Endothelial cell of umbilical vein (primary cell): ENCODE results near the gene TRAIP. TPM values are rescaled to one million over a fixed set of nuclear protein-coding genes. Genes with fewer than 3 reads are reported as not detected.

ENCODE experiments used
- BruUV-seq: library from RNA; stranded (reverse); fragments of 400-500 nt; replicated peaks from 2 replicates; lab custom pipeline; 2021; lab: Mats Ljungman, UMichigan
- CTCF ChIA-PET: fragments of 300-600, 350-600 bp; sonication (Branson Sonifier 250); formaldehyde crosslinking; loops from one replicate; lab custom pipeline; 2021; ENCODE audit warnings: antibody characterized with exemption, inconsistent platforms; lab: Charles Lee
- POLR2A ChIA-PET: fragments of 300-600, 350-600 bp; sonication (Branson Sonifier 250); formaldehyde crosslinking; loops from one replicate; lab custom pipeline; 2021; ENCODE audit warnings: antibody characterized with exemption, inconsistent platforms; lab: Charles Lee
- DNase-seq: peaks from one replicate; pipeline ENCODE4 v3.0.0-alpha.2; 2011; ENCODE audit warnings: low read depth, low spot score
- FAIRE-seq: peaks from 2 replicates; lab custom pipeline; 2011; peaks lifted over from hg19 to GRCh38; lab: Jason Lieb, UNC
- H2AFZ ChIP-seq: 2 replicates; pipeline ENCODE4 v1.6.0; 2012; ENCODE audit warnings: low read depth, low read length, control low read depth, inconsistent platforms
- H3K27ac ChIP-seq: 2 replicates; pipeline ENCODE4 v1.5.1; 2011; ENCODE audit warnings: low read depth, mild to moderate bottlenecking, control low read depth, low read length, moderate library complexity; ENCODE audit not compliant: insufficient read depth
- H3K27me3 ChIP-seq, 2 experiments: 2 replicates each; pipeline versions ENCODE4 v1.6.0 to v1.6.1; 2011; ENCODE audit warnings: low read length in 2 of 2, mixed read lengths in 1 of 2; ENCODE audit not compliant: control insufficient read depth in 2 of 2, insufficient read depth in 2 of 2
- H3K36me3 ChIP-seq, 2 experiments: 2 replicates in 1 of 2; 3 replicates in 1 of 2; pipeline ENCODE4 v1.5.1; 2011; ENCODE audit warnings: low read length in 2 of 2, mild to moderate bottlenecking in 1 of 2, moderate library complexity in 1 of 2; ENCODE audit not compliant: control insufficient read depth in 2 of 2, insufficient read depth in 2 of 2; ENCODE audit errors: extremely low read depth in 1 of 2
- H3K4me1 ChIP-seq: 3 replicates; pipeline ENCODE4 v1.5.1; 2011; ENCODE audit warnings: mild to moderate bottlenecking, low read length; ENCODE audit not compliant: control insufficient read depth, insufficient read depth; ENCODE audit errors: extremely low read depth
- H3K4me2 ChIP-seq: 2 replicates; pipeline ENCODE4 v1.6.1; 2011; ENCODE audit warnings: low read length, control low read depth, mixed read lengths; ENCODE audit not compliant: insufficient read depth
- H3K4me3 ChIP-seq, 3 experiments: fragments of 200-600 bp in 1 of 3; sonication (generic), shearing (Covaris generic) in 1 of 3; replicated peaks in 1 of 3; 2 replicates each; pipeline ENCODE4 v1.5.1; 2011 to 2016; ENCODE audit warnings: control low read depth in 3 of 3, low read length in 3 of 3, mild to moderate bottlenecking in 2 of 3, inconsistent platforms in 1 of 3, low read depth in 1 of 3, moderate library complexity in 1 of 3; ENCODE audit not compliant: insufficient read depth in 1 of 3
- H3K79me2 ChIP-seq: 2 replicates; pipeline ENCODE4 v1.6.0; 2012; ENCODE audit warnings: low read length, inconsistent platforms; ENCODE audit not compliant: control insufficient read depth, insufficient read depth
- H3K9ac ChIP-seq: replicated peaks from 2 replicates; pipeline ENCODE3; 2011; ENCODE audit warnings: low read length, control low read depth; ENCODE audit not compliant: insufficient read depth; ENCODE audit errors: extremely low read depth
- H3K9me1 ChIP-seq: replicated peaks from 3 replicates; pipeline ENCODE4 v1.6.0; 2011; ENCODE audit warnings: mild to moderate bottlenecking, low read length; ENCODE audit not compliant: control insufficient read depth, insufficient read depth; ENCODE audit errors: extremely low read depth
- H3K9me3 ChIP-seq: replicated peaks from 2 replicates; pipeline ENCODE4 v1.5.1; 2012; ENCODE audit warnings: low read length, inconsistent platforms; ENCODE audit not compliant: control insufficient read depth, insufficient read depth
- H4K20me1 ChIP-seq: replicated peaks from 2 replicates; pipeline ENCODE3; 2011; ENCODE audit warnings: mild to moderate bottlenecking, low read length; ENCODE audit not compliant: control insufficient read depth, insufficient read depth; ENCODE audit errors: extremely low read depth
- CTCF ChIP-seq, 2 donors: IDR thresholded peaks; 1 replicate in 1 of 2; 2 replicates in 1 of 2; pipeline ENCODE4 v1.5.1; 2011; ENCODE audit warnings: low read length in 2 of 2, mild to moderate bottlenecking in 2 of 2, moderate library complexity in 2 of 2, control low read depth in 1 of 2, inconsistent platforms in 1 of 2, low read depth in 1 of 2; ENCODE audit not compliant: insufficient read depth in 1 of 2; ENCODE audit errors: extremely low read depth in 1 of 2
- FOS ChIP-seq: IDR thresholded peaks from 2 replicates; pipeline ENCODE4 v1.6.1; 2011; ENCODE audit warnings: mild to moderate bottlenecking, low read length, moderate library complexity, borderline replicate concordance; ENCODE audit not compliant: insufficient read depth
- JUN ChIP-seq: IDR thresholded peaks from 2 replicates; pipeline ENCODE4 v1.6.1; 2011; ENCODE audit warnings: borderline replicate concordance, low read depth; ENCODE audit not compliant: insufficient read length, insufficient read depth
- MAX ChIP-seq: IDR thresholded peaks from 2 replicates; pipeline ENCODE4 v1.6.1; 2011; ENCODE audit not compliant: insufficient read depth, insufficient read length
- MYC ChIP-seq: IDR thresholded peaks from one replicate; pipeline ENCODE4 v1.6.1; 2011; ENCODE audit warnings: mild to moderate bottlenecking, low read depth, low read length
- POLR2AphosphoS5 ChIP-seq: IDR thresholded peaks from 2 replicates; pipeline ENCODE4 v1.6.1; 2012; ENCODE audit warnings: low read depth, mild to moderate bottlenecking, control low read depth, low read length, moderate library complexity; ENCODE audit not compliant: insufficient read depth
- dilution Hi-C: fragments of 300-500 bp; cut with MboI; formaldehyde crosslinking; loops from one replicate; pipeline ENCODE4 v1.15.0; 2019; ENCODE audit warnings: low sequenced_read_pairs; ENCODE audit not compliant: extremely low pct_ligation_motif_present
- intact Hi-C: fragments of 100-400 bp; cut with micrococcal nuclease; formaldehyde crosslinking; loops from one replicate; pipeline ENCODE4 v1.10.0; 2022
- polyA plus RNA-seq, 4 experiments: library from polyadenylated mRNA; depleted of rRNA in 3 of 4; stranded (reverse) in 3 of 4; unstranded in 1 of 4; fragments of >200 nt; gene quantifications; 2 replicates each; pipeline versions ENCODE4 v1.2.1 to v1.2.3, GENCODE V29; 2011 to 2012; ENCODE audit warnings: missing spikeins in 1 of 4
- total RNA-seq: library from RNA; stranded (reverse); gene quantifications from 2 replicates; pipeline ENCODE4 v1.2.3, GENCODE V29; 2021

Gene TRAIP
- total and polyA plus RNA-seq, 2 donors (not counting 3 experiments of a cell fraction or from before 2014, with no cell fraction given) = 9.5 to 13.4 TPM

GRCh38 chr3:49799761-49800160 lies 56.6 kb downstream of the TRAIP start, which contains the start of gene CDHR4:
Gene CDHR4 (minus strand): TSS chr3:49799873. CDS start chr3:49799812, 61 bp downstream.
- ChIA-PET POLR2A (no interaction called here), CTCF (interaction anchor here (0.9 to 12.4 kb wide), 5 partner anchors 13 to 103 kb away, joined by 3 to 545 read pairs (median 3); partner anchors contain the start of genes IP6K1 and UBA7)
- Histone ChIP-seq H3K9ac (no peak within 1 kb of the TSS), H3K9me3 (no peaks in the 10 kb centered on the region), H2AFZ (no peak within 1 kb of the TSS), H4K20me1 (no peaks in the 10 kb centered on the region), H3K27ac (no peak within 1 kb of the TSS), H3K79me2 (no peaks in the 10 kb centered on the region), H3K27me3 (no peaks in the 10 kb centered on the region), H3K4me2 (no peak within 1 kb of the TSS), H3K4me1 (peaks cover 11% of the 10 kb centered on the region), H3K36me3 (no peaks in the 10 kb centered on the region), H3K4me3 (no peak within 1 kb of the TSS), H3K9me1 (no peaks in the 10 kb centered on the region)
- TF ChIP-seq MAX (no peak), JUN (no peak), MYC (no peak), FOS (no peak), CTCF (IDR thresholded peaks at IDR 0.05; ENCODE audit: extremely low read depth in 1 of 2, insufficient read depth in 1 of 2, low read depth in 1 of 2, low read length in 2 of 2) (no peak), POLR2AphosphoS5 (no peak)
- dilution Hi-C loops (no loop called here), intact Hi-C loops (loop anchor here (5.0 kb wide), 2 partner anchors 97 to 288 kb away; partner anchors contain the start of gene RBM5)
- no peak for FAIRE-seq
- no TSS peak for BruUV-seq
- DNase-seq = no peak
